HCT116 (cell line): Measurements from ENCODE around the gene ADI1. TPM values are rescaled to one million over a fixed set of nuclear protein-coding genes. Genes with fewer than 3 reads are reported as not detected.

Experiments
- ATAC-seq: fragments of 200-7000 bp; cut with Tn5 transposase; 2 replicates; pipeline ENCODE4 v1.9.1; 2020; ENCODE audit warnings: mild to moderate bottlenecking, moderate library complexity
- BruUV-seq: library from RNA; stranded (reverse); fragments of 400-500 nt; replicated peaks from 2 replicates; lab custom pipeline; 2021; lab: Mats Ljungman, UMichigan
- CTCF ChIA-PET: fragments of 300-600 bp; sonication (Branson Sonifier 250); formaldehyde crosslinking; loops from one replicate; lab custom pipeline; 2021; ENCODE audit warnings: antibody characterized with exemption; lab: Charles Lee
- POLR2A ChIA-PET: fragments of 300-600, 350-600 bp; sonication (Branson Sonifier 250); formaldehyde crosslinking; loops from one replicate; lab custom pipeline; 2021; ENCODE audit warnings: antibody characterized with exemption; lab: Charles Lee
- RAD21 ChIA-PET, 2 experiments: fragments of 300-600 bp; sonication (Branson Sonifier 250); formaldehyde crosslinking; loops; one replicate each; lab custom pipeline; 2023; ENCODE audit warnings: low total read pairs in 2 of 2; ENCODE audit not compliant: uncharacterized antibody in 2 of 2, unreplicated experiment in 2 of 2, low non-redundant PET in 1 of 2; lab: Charles Lee
- DNase-seq: peaks from one replicate; pipeline ENCODE4 v3.0.0-alpha.2; 2010; ENCODE audit warnings: low read depth, low spot score
- H2AFZ ChIP-seq: fragments of 200-600 bp; shearing (Covaris generic), sonication (generic); 2 replicates; pipeline ENCODE4 v1.6.1; 2017; ENCODE audit warnings: low read depth, mixed run types, mixed read lengths, antibody characterized with exemption, low read length; ENCODE audit not compliant: poor library complexity, severe bottlenecking
- H3K27ac ChIP-seq: 2 replicates; pipeline ENCODE4 v1.5.1; 2012; ENCODE audit warnings: low read depth, low read length
- H3K27me3 ChIP-seq: fragments of 200-600 bp; sonication (generic); 2 replicates; pipeline ENCODE4 v1.6.1; 2016; ENCODE audit warnings: mixed run types, low read length, mixed read lengths; ENCODE audit not compliant: insufficient read depth
- H3K36me3 ChIP-seq, 2 experiments: fragments of 200-500 bp in 1 of 2; fragments of 200-600 bp in 1 of 2; sonication (Bioruptor generic) in 1 of 2; sonication (generic) in 1 of 2; 2 replicates each; pipeline versions ENCODE4 v1.5.1 to v1.6.1; 2014 to 2016; ENCODE audit warnings: low read length in 2 of 2, inconsistent platforms in 1 of 2, mixed read lengths in 1 of 2, mixed run types in 1 of 2; ENCODE audit not compliant: insufficient read depth in 2 of 2, control insufficient read depth in 1 of 2
- H3K4me1 ChIP-seq, 2 experiments: fragments of 200-600 bp in 1 of 2; sonication (generic) in 1 of 2; 2 replicates each; pipeline versions ENCODE4 v1.5.1 to v1.6.1; 2012 to 2017; ENCODE audit warnings: low read length in 2 of 2, inconsistent platforms in 1 of 2, mild to moderate bottlenecking in 1 of 2, mixed read lengths in 1 of 2, mixed run types in 1 of 2, moderate library complexity in 1 of 2; ENCODE audit not compliant: insufficient read depth in 2 of 2, control insufficient read depth in 1 of 2
- H3K4me2 ChIP-seq: fragments of 200-600 bp; sonication (generic); 2 replicates; pipeline ENCODE4 v1.6.1; 2017; ENCODE audit warnings: mixed run types, low read length, mixed read lengths
- H3K4me3 ChIP-seq, 2 experiments: fragments of 200-600 bp in 1 of 2; sonication (generic) in 1 of 2; replicated peaks in 1 of 2; 2 replicates each; pipeline ENCODE4 v1.5.1; 2011 to 2016; ENCODE audit warnings: low read length in 2 of 2, control low read depth in 1 of 2, low read depth in 1 of 2, mild to moderate bottlenecking in 1 of 2, mixed read lengths in 1 of 2, mixed run types in 1 of 2
- H3K79me2 ChIP-seq: fragments of 200-600 bp; sonication (generic); 2 replicates; pipeline ENCODE4 v1.6.1; 2017; ENCODE audit warnings: mild to moderate bottlenecking, mixed run types, low read length, moderate library complexity, mixed read lengths; ENCODE audit not compliant: insufficient read depth
- H3K9ac ChIP-seq: fragments of 200-600 bp; sonication (generic); 2 replicates; pipeline ENCODE4 v1.6.1; 2016; ENCODE audit warnings: low read length, mixed read lengths
- H3K9me2 ChIP-seq: fragments of 200-600 bp; sonication (generic), shearing (Covaris generic); 2 replicates; pipeline ENCODE4 v1.6.1; 2017; ENCODE audit warnings: mixed run types, mild to moderate bottlenecking, moderate library complexity; ENCODE audit not compliant: insufficient read depth
- H3K9me3 ChIP-seq, 2 experiments: fragments of 200-500 bp in 1 of 2; fragments of 200-600 bp in 1 of 2; sonication (Bioruptor generic) in 1 of 2; sonication (generic) in 1 of 2; 2 replicates each; pipeline ENCODE4 v1.6.1; 2014 to 2017; ENCODE audit warnings: low read length in 2 of 2, mixed read lengths in 2 of 2, inconsistent platforms in 1 of 2, low read depth in 1 of 2, mild to moderate bottlenecking in 1 of 2, mixed run types in 1 of 2, moderate library complexity in 1 of 2; ENCODE audit not compliant: control insufficient read depth in 1 of 2, insufficient read depth in 1 of 2
- H4K20me1 ChIP-seq: fragments of 200-600 bp; sonication (generic), shearing (Covaris generic); 2 replicates; pipeline ENCODE4 v1.6.1; 2017; ENCODE audit warnings: mixed run types, mild to moderate bottlenecking, moderate library complexity; ENCODE audit not compliant: insufficient read depth
- ATF3 ChIP-seq: IDR thresholded peaks from 2 replicates; pipeline ENCODE4 v1.6.1; 2012
- CTCF ChIP-seq, 3 experiments: fragments of 200-600 bp in 1 of 3; sonication (generic) in 1 of 3; IDR thresholded peaks in 2 of 3; conservative IDR thresholded peaks in 1 of 3; 2 replicates each; pipeline ENCODE4 v1.5.1; 2012 to 2017; ENCODE audit warnings: low read depth in 2 of 3, low read length in 2 of 3, antibody characterized with exemption in 1 of 3, borderline replicate concordance in 1 of 3, control low read depth in 1 of 3, mild to moderate bottlenecking in 1 of 3, mixed read lengths in 1 of 3, mixed run types in 1 of 3, moderate library complexity in 1 of 3; ENCODE audit not compliant: insufficient read depth in 1 of 3
- EGR1 ChIP-seq: IDR thresholded peaks from 2 replicates; pipeline ENCODE4 v1.6.1; 2012; ENCODE audit warnings: low read depth
- EZH2 ChIP-seq: fragments of 200-600 bp; sonication (generic); IDR thresholded peaks from 2 replicates; pipeline ENCODE4 v1.6.1; 2017; ENCODE audit warnings: antibody characterized with exemption, mixed run types
- EZH2phosphoT487 ChIP-seq: fragments of 200-600 bp; IDR thresholded peaks from 2 replicates; pipeline ENCODE4 v1.6.1; 2018; ENCODE audit warnings: antibody characterized with exemption, borderline replicate concordance
- FOSL1 ChIP-seq: IDR thresholded peaks from 2 replicates; pipeline ENCODE4 v1.6.1; 2012; ENCODE audit warnings: low read depth
- JUND ChIP-seq: IDR thresholded peaks from 2 replicates; pipeline ENCODE4 v1.6.1; 2012
- MAX ChIP-seq: IDR thresholded peaks from 2 replicates; pipeline ENCODE4 v1.6.1; 2012
- POLR2A ChIP-seq: IDR thresholded peaks from 2 replicates; pipeline ENCODE4 v1.7.0; 2011; ENCODE audit warnings: borderline replicate concordance; ENCODE audit not compliant: insufficient read depth, insufficient read length; ENCODE audit errors: extremely low read depth
- POLR2AphosphoS5 ChIP-seq: IDR thresholded peaks from 2 replicates; pipeline ENCODE4 v1.6.1; 2011; ENCODE audit warnings: mild to moderate bottlenecking, low read depth, low read length, moderate library complexity
- RAD21 ChIP-seq: IDR thresholded peaks from 2 replicates; pipeline ENCODE4 v1.6.1; 2012; ENCODE audit warnings: low read depth, mild to moderate bottlenecking
- REST ChIP-seq: IDR thresholded peaks from 2 replicates; pipeline ENCODE4 v1.6.1; 2012; ENCODE audit warnings: low read depth
- SP1 ChIP-seq: IDR thresholded peaks from 2 replicates; pipeline ENCODE4 v1.6.1; 2012; ENCODE audit warnings: low read depth
- SRF ChIP-seq: IDR thresholded peaks from 2 replicates; pipeline ENCODE4 v1.6.1; 2012; ENCODE audit warnings: low read depth
- TCF7L2 ChIP-seq: IDR thresholded peaks from 2 replicates; pipeline ENCODE4 v1.7.0; 2011; ENCODE audit warnings: borderline replicate concordance, inconsistent platforms; ENCODE audit not compliant: insufficient read depth, insufficient read length; ENCODE audit errors: extremely low read depth
- ZBTB33 ChIP-seq: IDR thresholded peaks from 2 replicates; pipeline ENCODE4 v1.6.1; 2011; ENCODE audit warnings: mild to moderate bottlenecking, low read length, moderate library complexity; ENCODE audit not compliant: insufficient replicate concordance; ENCODE audit errors: extremely low read depth
- ZFX ChIP-seq: fragments of 450-650 bp; IDR thresholded peaks from 2 replicates; pipeline ENCODE4 v1.6.1; 2017
- ZNF274 ChIP-seq: fragments of 200-500 bp; sonication (Bioruptor generic); IDR thresholded peaks from 2 replicates; pipeline ENCODE4 v1.6.1; 2014; ENCODE audit warnings: mild to moderate bottlenecking, low read depth, low read length, inconsistent platforms
- intact Hi-C: fragments of 100-400 bp; cut with micrococcal nuclease; formaldehyde crosslinking; loops from 2 replicates; pipeline ENCODE4 v1.10.0; 2022
- total RNA-seq: library from RNA; stranded (reverse); gene quantifications from one replicate; pipeline ENCODE4 v1.2.1, GENCODE V29; 2021; ENCODE audit not compliant: unreplicated experiment

ADI1 gene
- total RNA-seq, 1 experiment from 2014 or later: 27.0 TPM

GRCh38 chr2:3457524-3458395 lies 61.6 kb downstream of the ADI1 start:
- Histone ChIP-seq H3K4me2 (no peak overlapping the region), H4K20me1 (no peaks in the 10 kb centered on the region), H2AFZ (no peak overlapping the region), H3K4me1 (no peaks in the 10 kb centered on the region), H3K9ac (no peak overlapping the region), H3K4me3 (no peak overlapping the region), H3K9me2 (no peaks in the 10 kb centered on the region), H3K9me3 (no peaks in the 10 kb centered on the region), H3K27me3 (no peaks in the 10 kb centered on the region), H3K27ac (no peak overlapping the region), H3K36me3 (no peaks in the 10 kb centered on the region)
- CTCF ChIA-PET: no interaction called here
- ATAC-seq (no peak), DNase-seq (no peak)
- RAD21 ChIA-PET: no interaction called here
- POLR2A ChIA-PET: no interaction called here
- no TSS peak for BruUV-seq
- TF ChIP-seq RAD21: no peak
- TF ChIP-seq ATF3: no peak
- TF ChIP-seq POLR2A: no peak
- TF ChIP-seq SP1: no peak
- no peak for TF ChIP-seq SRF
- no peak for TF ChIP-seq FOSL1
- TF ChIP-seq POLR2AphosphoS5: no peak
- no peak for TF ChIP-seq ZFX
- no peak for TF ChIP-seq CTCF (IDR thresholded peaks at IDR 0.05 in 2 of 3, conservative IDR thresholded peaks at IDR 0.05 in 1 of 3; ENCODE audit: borderline replicate concordance in 1 of 3, insufficient read depth in 1 of 3, low read depth in 2 of 3, low read length in 2 of 3)
- TF ChIP-seq TCF7L2: no peak
- no peak for TF ChIP-seq EZH2phosphoT487
- no peak for TF ChIP-seq EGR1
- TF ChIP-seq ZNF274: no peak
- no peak for TF ChIP-seq ZBTB33
- TF ChIP-seq MAX: no peak
- no peak for TF ChIP-seq JUND
- TF ChIP-seq REST: no peak
- no peak for TF ChIP-seq EZH2
- TF ChIP-seq, all 23 proteins: peak for 0
- no peaks in the 10 kb centered on the region for H3K79me2 ChIP-seq
- intact Hi-C loops: no loop called here
